Measurements from ENCODE around the gene LRRC2.

Gene LRRC2

DNA sequence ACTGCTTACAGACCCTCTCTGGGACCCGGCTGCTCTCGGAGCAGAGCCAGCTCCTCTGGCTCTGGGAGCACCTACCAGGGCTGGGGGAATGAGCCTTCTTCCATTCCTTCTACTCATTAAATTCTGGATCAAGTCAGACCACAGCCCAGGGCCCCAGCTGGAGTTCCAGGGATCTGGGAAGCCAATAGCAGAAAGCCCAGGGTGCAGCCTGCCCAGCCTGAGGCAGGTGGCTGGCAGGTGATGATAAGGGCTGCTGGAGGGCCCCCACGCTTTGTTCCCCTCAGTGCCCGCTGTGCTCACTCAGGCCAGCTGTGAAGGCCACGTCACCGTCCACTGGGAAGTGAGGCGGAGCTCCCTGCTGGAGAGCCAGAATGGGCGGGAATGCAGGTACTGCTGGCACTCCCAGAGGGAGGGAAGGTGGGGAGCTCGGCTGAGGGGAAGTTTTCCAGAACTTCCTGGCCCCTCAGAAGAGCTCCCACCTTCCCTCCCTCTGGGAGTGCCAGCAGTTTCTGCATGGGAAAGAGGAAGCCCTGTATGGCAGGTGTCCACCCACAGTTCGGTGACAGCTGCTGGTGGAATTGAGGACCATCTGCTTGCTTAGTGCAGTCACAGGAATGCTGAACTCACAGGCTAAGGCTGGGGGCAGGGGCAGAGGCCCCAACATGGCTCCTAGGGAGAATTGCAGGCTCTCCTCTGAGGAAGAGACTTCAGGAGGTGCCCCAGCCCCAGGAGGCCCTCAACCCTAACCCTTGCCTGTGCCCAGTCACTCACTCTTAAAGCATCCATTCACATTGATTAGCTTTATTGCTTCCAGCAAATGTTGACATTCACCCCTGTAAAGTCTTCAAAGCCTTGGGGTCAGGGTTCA lies 81.0 kb downstream of the LRRC2 start:
- TF ChIP-seq SPI1 (IDR thresholded peaks at IDR 0.05; ENCODE audit: borderline replicate concordance, low read depth), result peak; percentile 37; the same call in 1 of the 2 replicates
- TF ChIP-seq GABPA (IDR thresholded peaks at IDR 0.05; ENCODE audit: low read depth), result no peak
- TF ChIP-seq POLR2AphosphoS5 (IDR thresholded peaks at IDR 0.05; ENCODE audit: low read depth), result 0 out of 2 replicates have a peak, but pooled peaks have one; percentile 19
- TF ChIP-seq, protein P1, sequence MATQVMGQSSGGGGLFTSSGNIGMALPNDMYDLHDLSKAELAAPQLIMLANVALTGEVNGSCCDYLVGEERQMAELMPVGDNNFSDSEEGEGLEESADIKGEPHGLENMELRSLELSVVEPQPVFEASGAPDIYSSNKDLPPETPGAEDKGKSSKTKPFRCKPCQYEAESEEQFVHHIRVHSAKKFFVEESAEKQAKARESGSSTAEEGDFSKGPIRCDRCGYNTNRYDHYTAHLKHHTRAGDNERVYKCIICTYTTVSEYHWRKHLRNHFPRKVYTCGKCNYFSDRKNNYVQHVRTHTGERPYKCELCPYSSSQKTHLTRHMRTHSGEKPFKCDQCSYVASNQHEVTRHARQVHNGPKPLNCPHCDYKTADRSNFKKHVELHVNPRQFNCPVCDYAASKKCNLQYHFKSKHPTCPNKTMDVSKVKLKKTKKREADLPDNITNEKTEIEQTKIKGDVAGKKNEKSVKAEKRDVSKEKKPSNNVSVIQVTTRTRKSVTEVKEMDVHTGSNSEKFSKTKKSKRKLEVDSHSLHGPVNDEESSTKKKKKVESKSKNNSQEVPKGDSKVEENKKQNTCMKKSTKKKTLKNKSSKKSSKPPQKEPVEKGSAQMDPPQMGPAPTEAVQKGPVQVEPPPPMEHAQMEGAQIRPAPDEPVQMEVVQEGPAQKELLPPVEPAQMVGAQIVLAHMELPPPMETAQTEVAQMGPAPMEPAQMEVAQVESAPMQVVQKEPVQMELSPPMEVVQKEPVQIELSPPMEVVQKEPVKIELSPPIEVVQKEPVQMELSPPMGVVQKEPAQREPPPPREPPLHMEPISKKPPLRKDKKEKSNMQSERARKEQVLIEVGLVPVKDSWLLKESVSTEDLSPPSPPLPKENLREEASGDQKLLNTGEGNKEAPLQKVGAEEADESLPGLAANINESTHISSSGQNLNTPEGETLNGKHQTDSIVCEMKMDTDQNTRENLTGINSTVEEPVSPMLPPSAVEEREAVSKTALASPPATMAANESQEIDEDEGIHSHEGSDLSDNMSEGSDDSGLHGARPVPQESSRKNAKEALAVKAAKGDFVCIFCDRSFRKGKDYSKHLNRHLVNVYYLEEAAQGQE (IDR thresholded peaks at IDR 0.05; ENCODE audit: insufficient replicate concordance, low read depth), result no peak
- TF ChIP-seq, protein P2, sequence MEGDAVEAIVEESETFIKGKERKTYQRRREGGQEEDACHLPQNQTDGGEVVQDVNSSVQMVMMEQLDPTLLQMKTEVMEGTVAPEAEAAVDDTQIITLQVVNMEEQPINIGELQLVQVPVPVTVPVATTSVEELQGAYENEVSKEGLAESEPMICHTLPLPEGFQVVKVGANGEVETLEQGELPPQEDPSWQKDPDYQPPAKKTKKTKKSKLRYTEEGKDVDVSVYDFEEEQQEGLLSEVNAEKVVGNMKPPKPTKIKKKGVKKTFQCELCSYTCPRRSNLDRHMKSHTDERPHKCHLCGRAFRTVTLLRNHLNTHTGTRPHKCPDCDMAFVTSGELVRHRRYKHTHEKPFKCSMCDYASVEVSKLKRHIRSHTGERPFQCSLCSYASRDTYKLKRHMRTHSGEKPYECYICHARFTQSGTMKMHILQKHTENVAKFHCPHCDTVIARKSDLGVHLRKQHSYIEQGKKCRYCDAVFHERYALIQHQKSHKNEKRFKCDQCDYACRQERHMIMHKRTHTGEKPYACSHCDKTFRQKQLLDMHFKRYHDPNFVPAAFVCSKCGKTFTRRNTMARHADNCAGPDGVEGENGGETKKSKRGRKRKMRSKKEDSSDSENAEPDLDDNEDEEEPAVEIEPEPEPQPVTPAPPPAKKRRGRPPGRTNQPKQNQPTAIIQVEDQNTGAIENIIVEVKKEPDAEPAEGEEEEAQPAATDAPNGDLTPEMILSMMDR (IDR thresholded peaks at IDR 0.05; ENCODE audit: insufficient read depth, low read length), result no peak
- Histone ChIP-seq H3K4me3 (replicated peaks; ENCODE audit: insufficient read depth, low read length) (no peak overlapping the region), H3K27ac (replicated peaks) (no peak overlapping the region), H3K27me3 (ENCODE audit: insufficient read depth, poor library complexity, severe bottlenecking) (no peaks in the 10 kb centered on the region)
- no peak for DNase-seq (ENCODE audit: low read depth in 1 of 2, low spot score in 1 of 2)

DNA sequence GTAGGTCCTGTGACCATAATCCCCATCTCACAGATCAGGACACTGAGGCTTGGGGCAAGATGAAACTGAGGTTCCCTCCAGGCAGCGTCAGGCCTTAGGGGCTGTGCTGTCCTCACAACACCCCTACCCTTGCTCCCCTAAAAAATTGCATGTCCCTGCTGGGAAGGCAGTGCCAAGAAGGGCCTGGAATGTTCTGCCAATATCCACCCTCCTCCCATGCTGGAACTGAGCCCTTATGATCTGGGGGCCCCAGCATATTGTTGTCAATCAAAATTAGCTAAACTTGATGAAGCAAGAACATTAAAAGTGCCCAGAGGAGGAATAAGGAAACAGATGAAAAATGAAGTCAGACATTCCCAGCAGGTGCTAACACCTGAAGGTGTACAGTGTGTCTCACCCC lies 81.7 kb downstream of the LRRC2 start:
- H3K27me3 ChIP-seq (ENCODE audit: insufficient read depth, poor library complexity, severe bottlenecking), result no peaks in the 10 kb centered on the region
- TF ChIP-seq, protein P2 (IDR thresholded peaks at IDR 0.05; ENCODE audit: insufficient read depth, low read length), result no peak
- DNase-seq (ENCODE audit: low read depth in 1 of 2, low spot score in 1 of 2), result no peak
- H3K4me3 ChIP-seq (replicated peaks; ENCODE audit: insufficient read depth, low read length), result no peak overlapping the region
- no peak overlapping the region for H3K27ac ChIP-seq (replicated peaks)

DNA sequence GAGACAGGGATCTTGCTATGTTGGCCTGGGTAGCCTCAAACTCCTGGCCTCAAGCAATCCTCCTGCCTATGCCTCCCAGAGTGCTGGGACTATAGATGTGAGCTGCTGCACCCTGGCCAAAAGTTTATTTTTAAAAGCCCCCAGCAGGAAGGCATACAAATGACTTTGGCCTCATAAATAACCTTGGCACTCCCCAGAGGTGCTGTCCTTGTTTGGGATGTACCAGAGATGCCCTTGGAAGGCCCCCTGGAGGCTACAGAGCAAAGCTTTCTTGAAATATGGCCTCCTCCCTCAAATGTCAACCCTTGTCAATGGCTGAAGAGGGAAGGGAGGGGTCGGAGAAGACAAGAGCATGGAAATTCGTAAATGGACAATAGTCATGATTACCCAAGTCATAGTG lies 82.3 kb downstream of the LRRC2 start:
- Histone ChIP-seq H3K27me3 (ENCODE audit: insufficient read depth, poor library complexity, severe bottlenecking) (no peaks in the 10 kb centered on the region), H3K4me3 (replicated peaks; ENCODE audit: insufficient read depth, low read length) (no peak overlapping the region), H3K27ac (replicated peaks) (no peak overlapping the region)
- DNase-seq (ENCODE audit: low read depth in 1 of 2, low spot score in 1 of 2), result no peak
- no peak for TF ChIP-seq SPI1 (IDR thresholded peaks at IDR 0.05; ENCODE audit: borderline replicate concordance, low read depth)
- no peak for TF ChIP-seq GABPA (IDR thresholded peaks at IDR 0.05; ENCODE audit: low read depth)
- TF ChIP-seq, protein P2 (IDR thresholded peaks at IDR 0.05; ENCODE audit: insufficient read depth, low read length), result no peak
- no peak for TF ChIP-seq POLR2AphosphoS5 (IDR thresholded peaks at IDR 0.05; ENCODE audit: low read depth)
- TF ChIP-seq, protein P1 (IDR thresholded peaks at IDR 0.05; ENCODE audit: insufficient replicate concordance, low read depth), result no peak

Measured in HL-60 (cell line).